ENCODE data around the gene RUSC2.

GRCh38 chr9:35490910-35491465, 1.1 kb downstream of the RUSC2 start:
- no peak for TF ChIP-seq CTCF (IDR thresholded peaks at IDR 0.05)
- TF ChIP-seq SIN3A (IDR thresholded peaks at IDR 0.05; ENCODE audit: borderline replicate concordance, insufficient read depth, low read depth, low read length): no peak

Data from Panc1 (cell line).